Measurements from ENCODE around the gene AGER.
"Not testable (repeated sequence)": the region's sequence is repeated elsewhere in the genome, so short reads cannot be mapped to it uniquely, and the experiment has no call there.

The AGER gene

DNA sequence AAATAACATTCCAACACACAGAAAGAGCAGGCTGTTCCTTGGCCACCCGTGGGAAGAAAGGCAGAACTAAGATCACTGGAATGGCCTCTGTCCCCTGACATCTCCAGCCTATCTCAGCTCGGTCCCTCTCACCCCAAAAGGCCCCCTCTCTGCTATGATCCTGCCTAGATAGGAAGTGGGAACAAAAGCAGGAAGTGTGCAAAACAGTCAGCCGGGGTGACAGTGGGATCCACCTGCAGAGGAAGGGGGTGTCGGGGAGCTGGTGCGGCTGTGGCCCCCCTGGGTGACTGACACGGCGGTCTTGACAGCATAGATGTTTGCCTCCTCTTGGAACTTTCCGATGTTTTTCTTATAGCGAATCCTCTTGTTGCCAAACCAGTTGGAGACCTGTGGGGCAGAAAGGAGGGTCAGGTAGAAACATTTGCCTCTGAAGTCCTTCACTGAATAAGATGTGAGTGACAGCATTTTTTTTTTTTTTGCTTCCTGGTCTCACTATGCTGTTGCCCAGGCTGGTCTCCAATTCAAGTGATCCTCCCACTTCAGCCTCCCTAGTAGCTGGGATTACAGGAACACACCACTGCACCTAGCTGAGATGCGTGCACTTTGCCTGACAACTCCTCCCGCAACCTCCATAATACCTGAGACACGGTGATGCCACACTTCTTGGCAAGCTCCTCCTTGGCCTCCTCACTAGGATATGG is 3.1 kb upstream of the AGER start:
- DNase-seq (ENCODE audit: low read depth in 2 of 3, low spot score in 1 of 3): no peak

DNA sequence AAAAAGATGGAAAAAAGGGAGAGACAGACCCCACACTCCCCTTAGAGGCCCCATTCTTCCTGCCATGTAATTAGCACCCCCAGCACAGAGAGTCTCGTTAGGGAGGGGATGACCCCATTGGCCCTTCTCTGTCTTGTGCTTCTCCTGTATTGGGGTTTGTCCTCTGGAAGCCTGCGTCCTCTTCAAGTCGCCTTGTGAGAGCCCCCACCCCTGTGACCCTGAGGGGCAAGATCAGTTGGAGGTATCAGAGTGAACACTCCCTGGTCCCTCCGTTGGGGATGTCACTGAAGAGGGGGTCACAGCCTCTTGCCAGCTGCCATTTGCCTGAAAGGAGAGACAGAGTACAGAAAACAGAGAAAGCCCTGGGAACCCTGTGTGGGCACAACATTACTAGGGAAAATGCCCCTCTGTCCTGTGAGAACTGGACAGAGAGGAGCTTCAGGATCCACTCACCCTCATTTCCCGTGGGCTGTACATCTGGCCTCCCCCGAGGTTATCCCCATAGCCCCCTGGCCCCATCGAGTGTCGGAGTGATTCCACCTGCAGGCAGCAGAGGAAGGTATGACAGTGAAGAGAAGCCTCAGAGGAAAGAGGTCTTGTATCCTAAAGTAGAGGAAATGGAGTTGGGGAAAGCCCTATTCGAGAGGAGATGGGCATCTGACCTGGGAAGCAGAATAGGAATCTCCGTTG is 2.2 kb upstream of the AGER start:
- DNase-seq (ENCODE audit: low read depth in 2 of 3, low spot score in 1 of 3): not testable (repeated sequence)

- peak; percentile 38 to 61 (median 50) for DNase-seq (ENCODE audit: low read depth in 2 of 3, low spot score in 1 of 3)
Measured at GRCh38 chr6:32185681-32186131, 1.7 kb upstream of the AGER start.

DNA sequence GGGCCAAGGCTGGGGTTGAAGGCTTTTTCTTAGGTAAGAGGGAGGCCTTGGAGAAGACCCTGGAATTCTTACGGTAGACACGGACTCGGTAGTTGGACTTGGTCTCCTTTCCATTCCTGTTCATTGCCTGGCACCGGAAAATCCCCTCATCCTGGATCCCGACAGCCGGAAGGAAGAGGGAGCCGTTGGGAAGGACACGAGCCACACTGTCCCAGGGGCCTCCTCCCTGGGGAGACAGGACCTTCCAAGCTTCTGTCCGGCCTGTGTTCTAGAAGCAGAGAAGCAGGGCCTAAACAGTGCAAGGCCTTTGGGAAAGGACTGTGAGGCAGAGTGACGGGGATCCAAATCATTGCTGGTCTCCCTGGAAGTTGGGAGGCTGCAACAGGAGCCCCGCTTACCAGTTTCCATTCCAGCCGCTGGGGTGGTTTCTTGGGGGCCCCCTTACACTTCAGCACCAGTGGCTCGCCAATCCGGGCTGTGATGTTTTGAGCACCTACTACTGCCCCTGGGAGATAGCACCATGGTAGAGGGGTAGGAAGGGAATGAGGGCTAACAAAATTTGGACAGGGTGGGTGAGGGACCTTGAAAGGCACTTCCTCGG is 470 bp downstream of the AGER start:
- DNase-seq (ENCODE audit: low read depth in 2 of 3, low spot score in 1 of 3): no peak

DNA sequence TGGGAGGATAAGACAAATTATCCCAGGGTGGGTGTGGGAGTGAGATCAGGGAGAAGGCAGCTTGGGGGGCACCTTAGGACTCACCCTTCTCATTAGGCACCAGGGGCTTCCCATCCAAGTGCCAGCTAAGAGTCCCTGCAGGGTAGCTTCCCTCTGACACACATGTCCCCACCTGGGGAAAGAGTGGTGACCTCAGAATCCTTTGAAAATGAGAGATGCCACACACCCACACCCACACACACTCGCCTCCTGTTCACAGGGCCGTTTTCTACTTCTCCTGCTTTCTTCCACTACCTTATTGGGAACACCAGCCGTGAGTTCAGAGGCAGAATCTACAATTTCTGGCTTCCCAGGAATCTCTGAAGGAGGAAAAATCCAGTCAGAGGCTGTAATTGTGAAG is 1.0 kb downstream of the AGER start:
- no peak for DNase-seq (ENCODE audit: low read depth in 2 of 3, low spot score in 1 of 3)

DNA sequence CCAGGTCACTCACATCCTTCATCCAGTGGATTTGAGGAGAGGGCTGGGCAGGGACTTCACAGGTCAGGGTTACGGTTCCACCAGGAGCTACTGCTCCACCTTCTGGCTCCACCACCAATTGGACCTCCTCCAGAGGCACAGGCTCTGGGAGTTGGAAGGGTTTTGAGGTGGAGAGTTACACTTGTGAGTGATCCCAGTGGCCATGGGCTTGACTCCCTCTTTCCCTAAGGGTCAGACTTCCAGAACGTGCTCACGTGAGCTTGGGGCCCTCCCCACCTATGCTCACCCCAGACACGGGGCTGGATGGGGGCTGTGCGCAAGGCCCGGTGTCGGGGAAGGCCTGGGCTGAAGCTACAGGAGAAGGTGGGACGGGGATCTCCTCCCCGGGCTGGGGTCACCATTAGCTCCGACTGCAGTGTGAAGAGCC is 1.5 kb downstream of the AGER start:
- DNase-seq (ENCODE audit: low read depth in 2 of 3, low spot score in 1 of 3): no peak

- no peak for DNase-seq (ENCODE audit: low read depth in 2 of 3, low spot score in 1 of 3)
Measured at GRCh38 chr6:32181915-32182529, 2.0 kb downstream of the AGER start.

DNA sequence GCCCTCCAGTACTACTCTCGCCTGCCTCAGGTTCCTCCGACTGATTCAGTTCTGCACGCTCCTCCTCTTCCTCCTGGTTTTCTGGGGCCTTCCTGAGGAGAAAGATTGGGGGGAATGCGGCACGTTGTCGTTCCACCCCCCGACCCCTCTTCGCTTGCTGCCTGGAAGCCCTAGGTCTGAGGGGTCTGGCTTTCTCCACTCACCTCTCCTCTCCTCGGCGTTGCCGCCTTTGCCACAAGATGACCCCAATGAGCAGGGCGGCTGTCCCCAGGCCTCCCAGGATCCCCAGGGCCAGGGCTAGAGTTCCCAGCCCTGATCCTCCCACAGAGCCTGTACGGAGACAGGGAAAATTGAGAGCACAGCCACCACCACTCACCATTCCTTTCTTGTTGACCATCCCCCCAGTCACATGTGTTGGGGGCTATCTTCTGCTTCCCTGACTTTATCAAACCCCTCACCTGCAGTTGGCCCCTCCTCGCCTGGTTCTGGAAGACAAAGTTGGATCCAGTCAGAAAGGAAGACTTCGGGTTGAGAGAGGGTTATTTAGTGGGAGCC is 2.8 kb downstream of the AGER start:
- no peak for DNase-seq (ENCODE audit: low read depth in 2 of 3, low spot score in 1 of 3)

DNA sequence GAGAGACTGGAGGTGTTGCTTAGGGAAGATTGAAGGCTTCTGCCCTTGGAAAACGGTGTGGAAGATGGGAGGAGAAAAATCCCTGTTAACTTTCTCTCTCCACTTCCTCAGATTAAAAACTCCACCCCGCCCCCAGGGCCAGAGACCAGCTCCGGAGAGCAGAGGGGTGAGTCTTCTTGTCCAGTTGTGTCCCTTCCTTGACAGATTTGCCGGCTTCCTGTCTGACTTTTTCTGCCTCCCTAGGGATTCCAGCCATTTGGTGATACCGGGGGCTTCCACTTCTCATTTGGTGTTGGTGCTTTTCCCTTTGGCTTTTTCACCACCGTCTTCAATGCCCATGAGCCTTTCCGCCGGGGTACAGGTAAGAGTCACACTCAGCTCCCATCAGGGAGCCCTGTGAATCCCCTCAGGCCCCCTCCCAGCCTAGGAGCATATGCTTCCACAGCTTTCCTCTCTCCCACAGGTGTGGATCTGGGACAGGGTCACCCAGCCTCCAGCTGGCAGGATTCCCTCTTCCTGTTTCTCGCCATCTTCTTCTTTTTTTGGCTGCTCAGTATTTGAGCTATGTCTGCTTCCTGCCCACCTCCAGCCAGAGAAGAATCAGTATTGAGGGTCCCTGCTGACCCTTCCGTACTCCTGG is 4.2 kb downstream of the AGER start:
- DNase-seq (ENCODE audit: low read depth in 2 of 3, low spot score in 1 of 3): no peak

GRCh38 chr6:32178547-32179440 is 5.3 kb downstream of the AGER start:
- no peak for DNase-seq (ENCODE audit: low read depth in 2 of 3, low spot score in 1 of 3)

DNA sequence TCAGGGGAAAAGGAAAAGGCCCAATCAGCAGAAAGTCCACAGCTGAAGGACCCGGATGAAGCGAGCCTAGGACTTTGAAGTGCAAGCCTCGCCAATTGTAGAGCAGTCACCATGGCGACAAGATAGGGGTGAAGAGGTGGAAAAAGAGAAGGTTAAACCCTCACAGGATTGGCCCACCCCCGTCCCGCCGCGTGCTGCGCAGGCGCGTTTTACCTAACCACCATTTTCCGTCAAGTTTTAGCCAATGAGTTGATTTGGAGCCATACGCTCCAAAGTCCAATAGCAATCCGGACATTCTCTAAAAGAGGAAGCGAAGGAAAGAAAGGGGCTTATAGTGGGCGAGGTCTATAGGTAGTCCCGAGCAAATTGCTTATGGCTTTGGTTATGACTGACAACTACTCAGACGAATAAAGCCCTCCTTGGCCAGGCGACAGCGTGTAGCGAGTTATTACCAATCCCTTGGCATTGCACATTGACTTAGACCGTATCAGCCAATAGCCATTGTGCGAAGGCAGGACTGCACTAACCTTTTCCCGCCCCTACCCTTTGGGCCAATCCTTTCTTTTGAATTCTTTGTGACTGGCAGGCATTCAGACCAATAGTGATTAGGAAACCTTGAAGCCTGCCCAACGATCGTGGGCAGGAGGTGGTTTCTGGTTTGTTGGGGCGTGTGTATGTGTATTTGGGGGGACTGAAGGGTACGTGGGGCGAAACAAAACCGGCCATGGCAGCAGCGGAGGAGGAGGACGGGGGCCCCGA is 6.1 kb downstream of the AGER start, which contains the start of gene RNF5:
TSS of gene RNF5 (plus strand) at position 618 of the 759 bp plus-strand sequence. CDS start at position 725, 107 bp downstream.
- DNase-seq (ENCODE audit: low read depth in 2 of 3, low spot score in 1 of 3): peak; percentile 87 to 95 (median 90)

GRCh38 chr6:32177183-32177787 is 6.8 kb downstream of the AGER start:
- no peak for DNase-seq (ENCODE audit: low read depth in 2 of 3, low spot score in 1 of 3)

- no peak for DNase-seq (ENCODE audit: low read depth in 2 of 3, low spot score in 1 of 3)
Measured at GRCh38 chr6:32176476-32177182, 7.4 kb downstream of the AGER start.

DNA sequence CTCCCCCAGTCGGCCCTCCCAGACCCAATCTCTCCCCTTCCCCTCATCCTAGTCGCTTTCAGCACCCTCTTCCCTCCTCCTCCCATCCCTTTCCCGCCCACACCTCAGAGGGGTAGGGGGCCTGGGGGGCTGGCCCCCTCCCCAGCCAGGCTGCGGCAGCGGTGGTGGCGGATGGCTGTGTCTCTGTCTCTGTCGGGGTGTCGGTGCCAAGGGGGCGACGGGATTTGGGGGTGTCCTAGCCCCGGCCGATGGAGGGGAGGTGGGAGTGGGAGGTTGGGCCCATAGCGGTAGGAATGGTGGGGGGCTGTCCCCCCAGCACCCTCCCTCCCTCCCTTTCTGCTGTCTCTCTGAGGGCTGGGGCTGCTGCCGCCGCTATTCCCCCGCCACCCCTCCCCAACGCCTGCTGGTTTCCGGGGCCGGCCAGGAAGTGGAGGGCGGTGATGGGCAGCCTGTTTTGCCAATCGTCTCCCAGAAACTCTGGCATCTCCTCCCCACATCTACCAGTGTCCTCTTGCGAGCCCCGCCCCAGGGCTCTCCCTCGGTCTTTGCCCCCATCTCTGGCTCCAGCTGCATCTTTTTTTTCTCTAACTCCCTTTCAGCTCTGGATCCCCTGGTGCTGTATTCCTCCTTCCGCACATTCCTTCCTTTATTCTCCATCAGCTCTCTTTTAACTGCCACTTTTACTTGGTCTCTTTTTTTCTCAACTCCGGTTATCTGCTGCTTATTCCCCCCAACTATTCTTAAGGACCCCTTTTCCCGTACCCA is 8.2 kb downstream of the AGER start, which contains the start of gene AGPAT1:
TSS of gene AGPAT1 (minus strand) at position 374 of the 765 bp plus-strand sequence. CDS start 4,588 bp downstream, outside the sequence.
- peak; percentile 95 to 97 (median 96) for DNase-seq (ENCODE audit: low read depth in 2 of 3, low spot score in 1 of 3)

GRCh38 chr6:32175322-32175710 is 8.7 kb downstream of the AGER start:
- no peak for DNase-seq (ENCODE audit: low read depth in 2 of 3, low spot score in 1 of 3)

DNA sequence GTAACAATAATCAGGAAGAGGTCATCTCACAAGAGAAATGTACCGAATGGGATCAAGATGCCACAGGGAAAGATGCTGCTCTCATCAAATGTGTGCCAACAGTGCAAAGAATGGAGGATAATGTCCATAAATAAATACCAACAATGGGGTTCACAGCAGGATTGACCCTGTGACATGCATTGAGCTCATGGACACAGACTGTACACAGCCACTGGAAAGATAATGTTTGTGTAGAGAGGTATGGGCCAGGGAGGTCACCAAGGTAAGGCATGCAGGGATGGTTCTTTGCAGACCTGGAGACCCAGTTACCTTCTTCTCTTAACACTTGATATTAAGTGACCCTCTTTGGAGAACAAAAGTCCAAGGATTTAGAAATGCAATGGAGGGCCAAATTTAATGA is 9.6 kb downstream of the AGER start:
- DNase-seq (ENCODE audit: low read depth in 2 of 3, low spot score in 1 of 3): no peak

DNA sequence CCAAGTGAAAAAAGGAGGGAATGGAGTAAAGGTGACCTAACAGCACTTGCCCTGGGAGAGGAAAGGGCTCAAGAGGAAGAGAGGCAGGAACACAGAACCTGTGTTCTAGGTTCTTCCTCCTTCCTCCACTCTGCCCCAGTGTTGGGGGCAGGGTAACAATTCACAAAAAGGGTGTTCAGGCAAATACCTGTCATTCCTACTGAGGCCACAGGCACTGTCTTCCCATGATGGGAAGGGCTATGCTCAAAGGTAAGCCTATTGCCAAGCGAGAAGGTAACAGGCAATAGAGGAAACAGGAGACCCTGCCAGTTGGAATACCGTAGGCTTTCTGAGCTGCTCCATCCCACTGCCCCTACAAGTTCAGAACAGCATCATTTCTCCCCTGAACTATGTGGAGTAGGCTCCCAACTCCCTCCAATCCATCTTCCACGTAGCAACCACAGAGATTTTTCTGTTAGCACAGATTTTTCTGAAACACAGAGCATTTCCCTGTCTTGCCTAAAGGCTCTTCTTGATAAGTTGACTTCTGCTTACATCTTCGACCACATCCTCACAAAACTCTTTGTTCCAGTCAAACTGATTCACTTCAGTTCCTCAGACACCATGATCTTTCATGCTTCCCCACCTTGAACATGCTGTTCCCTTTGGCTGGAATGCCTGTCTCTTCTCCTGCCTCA is 10.9 kb downstream of the AGER start:
- DNase-seq (ENCODE audit: low read depth in 2 of 3, low spot score in 1 of 3): no peak

Measured in stimulated activated CD4-positive, alpha-beta T cell treated with anti-CD3 and anti-CD28 coated beads, Interleukin-12 subunit alpha, Interleukin-12 subunit beta, amount 100 ng/mL, for 48 hours (primary cell).